ENCODE results near the gene DGKG.

Gene DGKG

GRCh38 chr3:186356152-186356551 is 5.9 kb downstream of the DGKG start:
- DNase-seq (ENCODE audit: extremely low read depth, low read depth), result no peak
- no peak for TF ChIP-seq CTCF (IDR thresholded peaks at IDR 0.05; ENCODE audit: low read depth, low read length)

- no peak for DNase-seq (ENCODE audit: extremely low read depth, low read depth)
Observed at GRCh38 chr3:186354100-186354499, 7.9 kb downstream of the DGKG start.

GRCh38 chr3:186352369-186352768 is 9.7 kb downstream of the DGKG start:
- no peak for DNase-seq (ENCODE audit: extremely low read depth, low read depth)
- TF ChIP-seq CTCF (IDR thresholded peaks at IDR 0.05; ENCODE audit: low read depth, low read length), result no peak

More at GRCh38 chr3:186354100-186354499, 7.9 kb downstream of the DGKG start:
- no peak for TF ChIP-seq CTCF (IDR thresholded peaks at IDR 0.05; ENCODE audit: low read depth, low read length)

- DNase-seq (ENCODE audit: extremely low read depth, low read depth), result no peak
- no peak for TF ChIP-seq CTCF (IDR thresholded peaks at IDR 0.05; ENCODE audit: low read depth, low read length)
Observed at GRCh38 chr3:186342197-186342596, 19.8 kb downstream of the DGKG start.

GRCh38 chr3:186340204-186340603 is 21.8 kb downstream of the DGKG start:
- DNase-seq (ENCODE audit: extremely low read depth, low read depth), result no peak
- no peak for TF ChIP-seq CTCF (IDR thresholded peaks at IDR 0.05; ENCODE audit: low read depth, low read length)

- TF ChIP-seq CTCF (IDR thresholded peaks at IDR 0.05; ENCODE audit: low read depth, low read length), result no peak
- no peak for DNase-seq (ENCODE audit: extremely low read depth, low read depth)
Observed at GRCh38 chr3:186339180-186339918, 22.7 kb downstream of the DGKG start.

GRCh38 chr3:186333256-186333655 is 28.8 kb downstream of the DGKG start:
- DNase-seq (ENCODE audit: extremely low read depth, low read depth), result no peak
- TF ChIP-seq CTCF (IDR thresholded peaks at IDR 0.05; ENCODE audit: low read depth, low read length), result no peak

Measured in AG09319 (cell line).